Islet of Langerhans (tissue), 1 donor: Measurements from ENCODE around the gene ATP2A3.

ENCODE experiments used
- FAIRE-seq: peaks from one replicate; lab custom pipeline; 2011; peaks lifted over from hg19 to GRCh38; lab: Jason Lieb, UNC

ATP2A3 gene

DNA sequence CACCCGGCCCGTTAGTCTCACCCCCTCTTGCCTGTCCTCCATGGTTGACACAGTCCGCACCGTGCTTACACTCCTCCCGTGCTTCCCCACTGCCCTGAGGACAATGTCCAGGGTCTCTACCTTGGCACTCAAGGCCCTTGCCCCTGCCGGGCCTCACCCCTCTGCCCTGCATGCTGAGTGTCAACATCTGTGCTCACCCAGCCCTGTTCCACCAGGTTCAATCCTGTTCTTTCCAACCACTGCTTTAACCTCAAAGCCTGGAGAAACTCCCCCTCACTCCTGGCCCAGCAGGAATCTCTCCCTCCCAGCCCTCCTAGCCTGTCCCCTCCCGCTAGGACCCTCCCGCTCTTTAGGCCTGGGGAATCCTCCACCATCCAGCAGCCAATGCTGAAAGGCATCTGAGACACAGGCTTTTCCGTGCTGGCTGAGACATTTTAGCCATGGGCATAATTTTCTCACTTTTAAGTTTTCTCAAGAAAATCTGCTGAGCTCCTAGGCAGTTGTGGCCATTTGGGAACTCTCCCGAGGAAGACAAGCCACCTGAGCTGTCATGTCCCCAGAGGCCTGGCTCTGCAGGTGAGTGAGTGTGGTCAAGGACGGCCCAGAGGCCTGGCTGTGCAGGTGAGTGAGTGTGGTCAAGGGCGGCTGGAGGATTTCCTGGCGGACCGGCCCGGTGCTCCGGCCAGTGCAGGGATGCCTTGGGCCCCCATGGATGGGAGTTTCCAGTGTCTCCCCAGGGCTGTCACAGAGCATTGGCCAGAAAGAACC, 37.2 kb downstream of the ATP2A3 start:
- FAIRE-seq = no peak

GRCh38 chr17:3925684-3926485, 38.4 kb downstream of the ATP2A3 start:
- FAIRE-seq = no peak

DNA sequence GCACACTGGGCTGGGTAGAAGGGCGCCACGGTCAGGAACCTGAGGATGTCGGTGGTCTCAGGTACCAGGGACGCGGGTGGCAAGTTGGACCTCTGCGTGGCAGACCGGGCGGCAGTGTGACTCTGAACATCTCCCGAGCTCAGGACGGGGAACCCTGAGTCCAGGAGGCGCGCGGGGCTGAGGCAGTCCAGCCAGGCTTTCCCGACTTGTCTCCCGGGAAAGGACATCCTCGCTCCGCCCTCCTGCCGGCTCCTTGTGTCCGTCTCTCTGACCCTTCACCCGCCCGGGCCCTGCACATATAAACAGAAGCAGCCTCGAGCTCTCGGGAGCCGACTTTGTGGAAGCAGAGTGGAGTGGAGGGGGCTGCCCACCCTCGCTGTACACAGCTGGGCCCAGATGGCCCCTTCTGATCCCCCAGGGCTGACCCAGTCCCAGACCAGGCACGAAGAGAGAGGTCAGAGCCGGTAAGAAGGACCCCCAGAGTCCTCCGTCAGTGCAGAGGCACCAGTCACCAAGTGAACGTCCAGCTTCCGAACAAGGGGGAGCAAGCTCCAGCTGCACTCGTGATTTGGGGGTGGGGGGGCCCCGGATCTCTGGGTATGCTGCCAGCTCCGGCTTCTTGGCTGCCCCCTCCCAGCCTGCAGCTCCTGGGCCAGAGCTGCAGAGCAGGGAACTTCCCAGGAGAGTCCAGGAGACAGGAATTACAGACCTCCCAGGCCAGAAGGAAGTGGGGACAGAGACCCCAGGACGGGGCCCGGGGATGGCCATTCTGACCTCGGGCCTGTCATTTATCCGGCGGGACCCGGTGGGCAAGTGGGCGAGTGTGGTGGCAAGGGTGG, 39.5 kb downstream of the ATP2A3 start:
- FAIRE-seq = no peak

- FAIRE-seq = no peak
Measured at GRCh38 chr17:3923466-3924190, 40.6 kb downstream of the ATP2A3 start.

- FAIRE-seq = no peak
Measured at GRCh38 chr17:3922765-3923164, 41.5 kb downstream of the ATP2A3 start.

DNA sequence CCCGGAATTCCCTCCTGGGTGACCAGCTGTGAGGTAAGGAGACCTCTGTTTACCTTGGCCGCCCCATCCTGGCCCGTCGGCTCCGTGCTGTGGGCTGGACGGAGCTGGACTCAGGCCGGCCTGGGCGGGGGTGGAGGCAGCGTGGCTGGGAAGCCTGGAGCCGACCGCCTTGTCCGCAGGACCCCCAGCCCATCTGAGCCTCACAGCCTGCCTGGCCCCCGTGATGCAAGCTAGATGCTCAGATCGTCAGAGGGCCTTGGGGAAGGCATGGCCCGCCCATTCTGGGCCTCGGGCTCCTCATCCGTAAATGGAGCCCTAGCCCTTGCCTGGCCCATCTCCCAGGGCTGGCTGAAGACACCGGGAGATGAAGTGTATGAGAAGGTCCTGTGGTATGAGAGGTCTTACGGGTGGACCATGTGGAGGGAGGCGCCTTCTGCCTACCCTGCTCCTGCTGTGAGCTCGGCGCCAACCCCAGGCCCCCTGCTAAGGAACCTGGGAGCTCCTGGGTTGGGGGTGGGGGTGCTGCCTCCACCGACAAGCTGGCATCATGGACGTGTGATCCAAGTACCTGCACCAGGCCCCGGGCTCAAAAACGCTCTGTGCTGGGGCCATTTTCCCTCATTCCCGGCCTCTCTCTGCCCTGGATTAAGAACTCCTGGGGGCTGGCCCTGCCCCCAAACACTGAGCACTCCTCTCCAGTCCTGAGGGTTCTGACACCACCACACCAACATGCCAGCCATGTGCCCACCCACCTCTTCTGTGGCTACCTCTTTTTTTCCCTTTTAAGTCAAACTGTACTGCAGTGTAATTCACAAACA, 42.5 kb downstream of the ATP2A3 start:
- FAIRE-seq = no peak

- no peak for FAIRE-seq
Measured at GRCh38 chr17:3921006-3921405, 43.2 kb downstream of the ATP2A3 start.

- no peak for FAIRE-seq
Measured at GRCh38 chr17:3919123-3919624, 45.1 kb downstream of the ATP2A3 start.

DNA sequence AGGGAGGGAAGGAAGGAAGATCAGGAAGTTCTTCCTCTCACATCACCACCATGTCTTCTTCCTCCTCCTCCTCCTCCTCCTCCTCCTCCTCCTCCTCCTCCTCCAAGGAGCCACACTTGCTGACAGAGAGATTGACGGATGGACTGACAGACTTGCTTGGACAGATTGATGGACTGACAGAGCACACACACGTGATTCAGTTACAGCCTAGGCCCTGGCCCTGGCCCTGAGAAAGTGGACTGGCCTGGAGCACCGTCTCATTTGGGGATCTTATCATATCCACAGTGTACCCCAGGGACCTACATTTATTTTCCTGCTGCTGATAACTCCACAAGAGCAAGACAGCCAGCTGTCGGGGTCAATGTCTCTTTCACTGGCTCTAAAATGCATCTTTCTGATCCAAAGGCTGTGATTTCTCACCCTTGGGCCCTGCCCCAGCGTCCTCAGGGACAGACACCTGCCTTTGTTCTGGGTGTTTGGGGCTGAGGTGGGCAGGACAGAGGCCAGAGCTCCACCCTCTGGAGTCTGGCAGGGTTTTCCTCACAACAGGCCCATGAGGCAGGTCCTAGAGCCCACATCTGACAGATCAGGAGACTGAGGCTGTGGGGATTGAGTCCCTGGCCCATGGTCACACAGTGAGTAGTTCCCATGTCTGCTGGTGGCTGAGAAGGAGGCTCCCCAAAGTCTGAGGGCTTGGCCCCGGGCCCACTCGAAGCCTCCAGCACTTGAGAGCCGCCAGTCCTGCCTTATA, 45.7 kb downstream of the ATP2A3 start:
- FAIRE-seq = no peak

DNA sequence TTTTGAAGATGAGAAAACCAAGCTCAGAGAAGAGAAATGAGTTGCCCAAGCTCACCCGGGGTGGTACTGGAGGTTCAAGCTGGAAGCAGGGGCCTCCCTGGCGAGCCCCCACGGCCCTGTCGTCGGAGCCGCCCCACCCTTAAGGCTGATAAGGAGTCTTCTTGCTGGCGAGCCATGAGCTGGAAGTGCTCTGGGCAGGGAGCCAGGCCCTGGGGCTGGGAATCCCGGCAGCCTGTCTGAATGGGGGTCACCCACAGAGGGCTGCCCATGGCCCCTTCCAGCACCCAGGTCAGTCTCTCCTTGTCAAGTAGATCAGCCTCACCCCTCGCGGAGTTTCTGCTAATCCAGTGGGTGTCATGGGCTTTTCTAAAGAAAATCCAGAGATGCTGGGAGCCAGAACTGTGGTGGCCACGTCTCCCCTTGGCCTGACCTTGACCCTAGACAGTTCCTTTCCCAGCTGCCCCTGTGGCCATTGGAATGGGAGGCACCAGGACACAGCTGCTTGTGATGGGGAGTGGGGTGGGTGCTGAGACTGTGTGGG, 46.8 kb downstream of the ATP2A3 start:
- no peak for FAIRE-seq

GRCh38 chr17:3916825-3917224, 47.4 kb downstream of the ATP2A3 start:
- FAIRE-seq = no peak

- no peak for FAIRE-seq
Measured at GRCh38 chr17:3915995-3916696, 48.1 kb downstream of the ATP2A3 start, which contains the start of gene P2RX1. P2RX1 (minus strand) TSS chr17:3916465; CDS start chr17:3916225, 240 bp downstream.

DNA sequence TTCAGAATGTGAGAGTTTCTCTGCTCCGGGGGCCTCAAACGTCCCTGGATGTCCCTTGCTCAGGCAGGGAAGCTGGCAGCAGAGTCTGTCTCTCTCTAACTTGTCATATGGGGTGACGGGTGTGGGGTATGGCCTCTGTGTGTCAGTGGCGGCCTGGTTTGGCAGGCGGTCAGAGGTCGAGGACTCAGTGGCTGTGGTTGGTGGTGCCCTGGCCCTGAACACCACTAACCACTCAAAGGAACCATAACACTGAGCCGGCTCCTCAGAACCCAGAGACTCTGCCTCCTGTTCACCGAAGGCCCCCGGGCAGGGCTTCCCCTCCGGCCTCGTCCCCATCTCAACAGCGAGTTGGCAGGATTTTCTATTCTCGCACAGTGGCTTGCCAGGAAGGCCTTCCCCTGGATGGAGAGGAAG, 48.6 kb downstream of the ATP2A3 start:
- FAIRE-seq = no peak

- no peak for FAIRE-seq
Measured at GRCh38 chr17:3914312-3914670, 49.9 kb downstream of the ATP2A3 start.

DNA sequence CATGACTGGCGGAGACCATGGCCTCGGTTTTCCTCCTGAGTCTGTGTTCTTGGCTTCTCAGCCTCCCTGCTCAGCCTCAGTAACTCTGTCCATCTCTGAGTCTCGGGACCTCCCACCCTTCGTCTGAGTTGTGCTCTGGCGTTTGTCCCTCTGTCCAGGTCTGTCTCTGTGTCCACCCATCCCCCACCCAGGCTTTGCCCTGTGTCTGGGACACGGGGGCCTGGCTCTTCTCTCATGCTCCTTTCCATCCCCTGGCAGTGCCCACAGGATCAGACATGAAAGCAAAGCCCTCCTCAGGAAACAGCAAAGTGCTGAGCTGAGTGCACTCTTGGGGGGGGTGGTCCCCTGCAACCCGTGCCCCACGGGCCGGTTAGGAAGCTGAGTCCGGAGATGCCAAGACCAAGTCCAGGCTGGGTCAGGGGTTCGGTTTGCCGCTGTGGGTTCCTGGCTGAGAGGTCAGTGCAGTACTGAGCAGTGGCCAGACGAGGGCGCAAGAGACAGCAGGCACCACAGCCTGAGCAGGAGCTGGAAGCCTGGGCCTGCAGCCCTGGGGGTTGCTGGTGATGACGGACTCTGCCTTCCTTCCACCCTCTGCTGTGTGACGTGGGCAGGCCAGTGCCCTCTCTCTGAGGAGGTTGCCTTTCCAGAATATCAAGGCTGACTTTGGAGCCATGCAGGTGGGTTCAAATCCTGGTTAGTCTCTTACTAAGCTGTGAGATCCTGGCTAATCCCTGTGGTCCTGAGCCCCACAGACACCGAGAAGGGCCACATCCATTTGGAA, 50.5 kb downstream of the ATP2A3 start:
- no peak for FAIRE-seq

DNA sequence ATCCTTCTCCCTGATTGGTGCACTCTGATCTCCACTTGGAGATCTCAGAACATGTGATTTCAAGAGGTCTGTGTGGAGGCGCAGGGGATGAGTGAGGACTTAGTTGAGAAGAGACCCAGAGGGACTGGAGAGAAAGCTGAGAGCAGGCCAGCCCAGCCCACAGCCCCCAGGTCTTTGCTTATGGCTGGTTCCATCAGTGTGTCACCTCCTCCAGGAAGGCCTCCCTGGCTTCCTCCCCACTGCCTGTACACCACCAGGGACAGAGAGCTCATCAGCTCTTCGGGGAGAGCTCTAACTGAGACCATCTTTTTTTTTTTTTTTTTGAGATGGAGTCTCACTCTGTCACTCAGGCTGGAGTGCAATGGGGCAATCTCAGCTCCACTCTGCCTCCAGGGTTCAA, 51.4 kb downstream of the ATP2A3 start:
- FAIRE-seq = no peak

DNA sequence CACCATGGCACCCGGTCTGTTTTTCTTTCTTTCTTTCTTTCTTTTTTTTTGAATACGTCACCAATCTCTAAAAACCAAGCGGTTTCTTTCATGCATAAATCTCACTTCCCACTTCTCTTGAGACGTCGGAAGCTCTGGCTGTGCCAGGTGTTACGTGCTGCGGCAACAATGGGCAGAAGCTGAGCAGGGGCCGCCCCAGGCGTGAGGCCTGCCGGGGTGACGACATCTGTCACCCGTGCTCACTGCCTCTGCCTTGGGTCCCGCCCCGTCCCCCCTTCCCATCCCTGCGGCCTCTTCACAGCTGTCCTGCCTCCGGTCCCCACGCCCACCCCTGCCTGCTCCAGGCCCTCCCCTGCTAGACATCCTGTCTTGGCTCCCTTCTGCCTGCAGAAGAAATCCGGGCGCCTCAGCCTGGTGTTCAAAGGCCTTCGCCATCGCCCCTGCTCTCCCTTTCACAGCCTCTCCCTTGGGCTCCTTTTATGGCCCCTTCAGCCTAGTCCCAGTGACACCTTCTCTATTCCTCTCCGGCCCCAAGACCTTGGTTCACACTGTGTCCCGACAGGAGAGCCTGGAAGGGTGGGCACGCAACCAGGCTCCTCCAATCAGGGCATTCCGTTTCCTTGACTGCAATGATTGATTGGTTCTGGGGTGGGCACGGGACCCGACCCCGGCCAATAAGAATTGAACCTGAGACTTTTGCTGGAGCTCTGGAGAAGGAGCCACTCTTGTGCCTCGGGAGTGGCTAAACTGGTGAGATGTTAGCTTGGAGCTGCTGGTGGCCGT, 52.8 kb downstream of the ATP2A3 start:
- no peak for FAIRE-seq
